ENCODE data around the gene TM4SF4.

GRCh38 chr3:149474250-149474817, at the start of gene TM4SF4:
- TF ChIP-seq CTCF (IDR thresholded peaks at IDR 0.05), result no peak
- TF ChIP-seq EP300 (IDR thresholded peaks at IDR 0.05), result no peak
- no peak for TF ChIP-seq POLR2AphosphoS5 (IDR thresholded peaks at IDR 0.05)
- no peak for TF ChIP-seq POLR2A (IDR thresholded peaks at IDR 0.05)

All from suprapubic skin (tissue), 4 donors.